Liver (tissue), 3 donors: Measurements from ENCODE around the gene TMPRSS13.

Experiments
- FOXA1 ChIP-seq: IDR thresholded peaks from 2 replicates; pipeline ENCODE4 v1.6.1; 2016; ENCODE audit warnings: antibody characterized with exemption
- GABPA ChIP-seq, 2 donors: IDR thresholded peaks in 1 of 2; conservative IDR thresholded peaks in 1 of 2; 2 replicates each; pipeline ENCODE4 v1.6.1; 2016; ENCODE audit warnings: antibody characterized with exemption in 2 of 2, mild to moderate bottlenecking in 1 of 2, moderate library complexity in 1 of 2
- RAD21 ChIP-seq, 2 donors: IDR thresholded peaks; 2 replicates each; pipeline ENCODE4 v1.6.1; 2016; ENCODE audit warnings: antibody characterized with exemption in 2 of 2, mild to moderate bottlenecking in 2 of 2
- RXRA ChIP-seq, 2 donors: IDR thresholded peaks; 2 replicates each; pipeline ENCODE4 v1.6.1; 2017 to 2018; ENCODE audit warnings: antibody characterized with exemption in 2 of 2, mild to moderate bottlenecking in 1 of 2
- SP1 ChIP-seq: IDR thresholded peaks from 2 replicates; pipeline ENCODE4 v1.6.1; 2018; ENCODE audit warnings: antibody characterized with exemption, mild to moderate bottlenecking
- TAF1 ChIP-seq: conservative IDR thresholded peaks from 2 replicates; pipeline ENCODE4 v1.6.1; 2016; ENCODE audit warnings: antibody characterized with exemption, mild to moderate bottlenecking
- YY1 ChIP-seq: IDR thresholded peaks from 2 replicates; pipeline ENCODE4 v1.6.1; 2016; ENCODE audit warnings: antibody characterized with exemption, mild to moderate bottlenecking
- TF ChIP-seq, protein P1 (sequence below): IDR thresholded peaks from 2 replicates; pipeline ENCODE4 v1.6.1; 2016; ENCODE audit warnings: antibody characterized with exemption
- TF ChIP-seq, protein P2 (sequence below): fragments of 150-350 bp; IDR thresholded peaks from 2 replicates; pipeline ENCODE4 v1.5.1; 2017; ENCODE audit warnings: improper control_type of control experiment, low read depth, low read length; ENCODE audit not compliant: missing input control
- TF ChIP-seq, protein P3 (sequence below): IDR thresholded peaks from 2 replicates; pipeline ENCODE4 v1.6.1; 2016; ENCODE audit warnings: antibody characterized with exemption, mild to moderate bottlenecking
- TF ChIP-seq, protein P4 (sequence below): IDR thresholded peaks from 2 replicates; pipeline ENCODE4 v1.6.1; 2016; ENCODE audit warnings: antibody characterized with exemption
- TF ChIP-seq, protein P5 (sequence below): IDR thresholded peaks from 2 replicates; pipeline ENCODE4 v1.6.1; 2016; ENCODE audit warnings: antibody characterized with exemption
- donor health status: healthy.
- donor health status: healthy.

DNA sequence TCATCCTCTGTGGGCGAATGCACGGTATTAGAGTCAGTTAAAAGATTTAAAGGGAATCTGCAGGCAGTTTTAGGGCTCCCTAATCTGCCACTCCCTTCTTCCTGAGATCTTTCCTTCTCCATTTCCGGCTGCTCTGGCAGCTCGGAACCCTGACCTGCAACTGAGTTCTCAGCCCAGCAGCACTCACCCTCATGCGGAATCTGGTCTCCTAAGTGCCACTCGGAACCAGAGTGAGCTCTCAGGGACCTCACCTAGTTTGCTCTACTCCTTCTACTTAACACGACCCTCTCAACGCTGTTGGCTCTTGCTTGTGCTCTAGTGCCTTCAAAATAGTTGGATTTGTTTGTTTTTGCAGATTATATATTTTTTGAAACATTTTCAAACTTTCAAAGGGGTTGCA is 37.7 kb upstream of the TMPRSS13 start:
- TF ChIP-seq, protein P1, sequence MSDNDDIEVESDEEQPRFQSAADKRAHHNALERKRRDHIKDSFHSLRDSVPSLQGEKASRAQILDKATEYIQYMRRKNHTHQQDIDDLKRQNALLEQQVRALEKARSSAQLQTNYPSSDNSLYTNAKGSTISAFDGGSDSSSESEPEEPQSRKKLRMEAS, result no peak
- TF ChIP-seq, protein P2, sequence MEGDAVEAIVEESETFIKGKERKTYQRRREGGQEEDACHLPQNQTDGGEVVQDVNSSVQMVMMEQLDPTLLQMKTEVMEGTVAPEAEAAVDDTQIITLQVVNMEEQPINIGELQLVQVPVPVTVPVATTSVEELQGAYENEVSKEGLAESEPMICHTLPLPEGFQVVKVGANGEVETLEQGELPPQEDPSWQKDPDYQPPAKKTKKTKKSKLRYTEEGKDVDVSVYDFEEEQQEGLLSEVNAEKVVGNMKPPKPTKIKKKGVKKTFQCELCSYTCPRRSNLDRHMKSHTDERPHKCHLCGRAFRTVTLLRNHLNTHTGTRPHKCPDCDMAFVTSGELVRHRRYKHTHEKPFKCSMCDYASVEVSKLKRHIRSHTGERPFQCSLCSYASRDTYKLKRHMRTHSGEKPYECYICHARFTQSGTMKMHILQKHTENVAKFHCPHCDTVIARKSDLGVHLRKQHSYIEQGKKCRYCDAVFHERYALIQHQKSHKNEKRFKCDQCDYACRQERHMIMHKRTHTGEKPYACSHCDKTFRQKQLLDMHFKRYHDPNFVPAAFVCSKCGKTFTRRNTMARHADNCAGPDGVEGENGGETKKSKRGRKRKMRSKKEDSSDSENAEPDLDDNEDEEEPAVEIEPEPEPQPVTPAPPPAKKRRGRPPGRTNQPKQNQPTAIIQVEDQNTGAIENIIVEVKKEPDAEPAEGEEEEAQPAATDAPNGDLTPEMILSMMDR, result no peak
- TF ChIP-seq GABPA (IDR thresholded peaks at IDR 0.05 in 1 of 2, conservative IDR thresholded peaks at IDR 0.05 in 1 of 2) (no peak), SP1 (no peak), FOXA1 (no peak), YY1 (no peak), TAF1 (no peak), RAD21 (IDR thresholded peaks at IDR 0.05) (no peak), RXRA (IDR thresholded peaks at IDR 0.05) (no peak)
- TF ChIP-seq, protein P3, sequence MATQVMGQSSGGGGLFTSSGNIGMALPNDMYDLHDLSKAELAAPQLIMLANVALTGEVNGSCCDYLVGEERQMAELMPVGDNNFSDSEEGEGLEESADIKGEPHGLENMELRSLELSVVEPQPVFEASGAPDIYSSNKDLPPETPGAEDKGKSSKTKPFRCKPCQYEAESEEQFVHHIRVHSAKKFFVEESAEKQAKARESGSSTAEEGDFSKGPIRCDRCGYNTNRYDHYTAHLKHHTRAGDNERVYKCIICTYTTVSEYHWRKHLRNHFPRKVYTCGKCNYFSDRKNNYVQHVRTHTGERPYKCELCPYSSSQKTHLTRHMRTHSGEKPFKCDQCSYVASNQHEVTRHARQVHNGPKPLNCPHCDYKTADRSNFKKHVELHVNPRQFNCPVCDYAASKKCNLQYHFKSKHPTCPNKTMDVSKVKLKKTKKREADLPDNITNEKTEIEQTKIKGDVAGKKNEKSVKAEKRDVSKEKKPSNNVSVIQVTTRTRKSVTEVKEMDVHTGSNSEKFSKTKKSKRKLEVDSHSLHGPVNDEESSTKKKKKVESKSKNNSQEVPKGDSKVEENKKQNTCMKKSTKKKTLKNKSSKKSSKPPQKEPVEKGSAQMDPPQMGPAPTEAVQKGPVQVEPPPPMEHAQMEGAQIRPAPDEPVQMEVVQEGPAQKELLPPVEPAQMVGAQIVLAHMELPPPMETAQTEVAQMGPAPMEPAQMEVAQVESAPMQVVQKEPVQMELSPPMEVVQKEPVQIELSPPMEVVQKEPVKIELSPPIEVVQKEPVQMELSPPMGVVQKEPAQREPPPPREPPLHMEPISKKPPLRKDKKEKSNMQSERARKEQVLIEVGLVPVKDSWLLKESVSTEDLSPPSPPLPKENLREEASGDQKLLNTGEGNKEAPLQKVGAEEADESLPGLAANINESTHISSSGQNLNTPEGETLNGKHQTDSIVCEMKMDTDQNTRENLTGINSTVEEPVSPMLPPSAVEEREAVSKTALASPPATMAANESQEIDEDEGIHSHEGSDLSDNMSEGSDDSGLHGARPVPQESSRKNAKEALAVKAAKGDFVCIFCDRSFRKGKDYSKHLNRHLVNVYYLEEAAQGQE, result no peak
- TF ChIP-seq, protein P4, sequence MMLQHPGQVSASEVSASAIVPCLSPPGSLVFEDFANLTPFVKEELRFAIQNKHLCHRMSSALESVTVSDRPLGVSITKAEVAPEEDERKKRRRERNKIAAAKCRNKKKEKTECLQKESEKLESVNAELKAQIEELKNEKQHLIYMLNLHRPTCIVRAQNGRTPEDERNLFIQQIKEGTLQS, result no peak
- TF ChIP-seq, protein P5, sequence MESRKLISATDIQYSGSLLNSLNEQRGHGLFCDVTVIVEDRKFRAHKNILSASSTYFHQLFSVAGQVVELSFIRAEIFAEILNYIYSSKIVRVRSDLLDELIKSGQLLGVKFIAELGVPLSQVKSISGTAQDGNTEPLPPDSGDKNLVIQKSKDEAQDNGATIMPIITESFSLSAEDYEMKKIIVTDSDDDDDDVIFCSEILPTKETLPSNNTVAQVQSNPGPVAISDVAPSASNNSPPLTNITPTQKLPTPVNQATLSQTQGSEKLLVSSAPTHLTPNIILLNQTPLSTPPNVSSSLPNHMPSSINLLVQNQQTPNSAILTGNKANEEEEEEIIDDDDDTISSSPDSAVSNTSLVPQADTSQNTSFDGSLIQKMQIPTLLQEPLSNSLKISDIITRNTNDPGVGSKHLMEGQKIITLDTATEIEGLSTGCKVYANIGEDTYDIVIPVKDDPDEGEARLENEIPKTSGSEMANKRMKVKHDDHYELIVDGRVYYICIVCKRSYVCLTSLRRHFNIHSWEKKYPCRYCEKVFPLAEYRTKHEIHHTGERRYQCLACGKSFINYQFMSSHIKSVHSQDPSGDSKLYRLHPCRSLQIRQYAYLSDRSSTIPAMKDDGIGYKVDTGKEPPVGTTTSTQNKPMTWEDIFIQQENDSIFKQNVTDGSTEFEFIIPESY, result no peak
